IMR-90 (cell line): Measurements from ENCODE around the gene DGKZ. TPM values are rescaled to one million over a fixed set of nuclear protein-coding genes. Genes with fewer than 3 reads are reported as not detected.

Experiments used
- ATAC-seq: fragments of 200-7000 bp; cut with Tn5 transposase; 2 replicates; pipeline ENCODE4 v1.9.1; 2020; ENCODE audit warnings: low read depth, mild to moderate bottlenecking, moderate library complexity
- BruUV-seq: library from RNA; stranded (reverse); fragments of 400-500 nt; replicated peaks from 2 replicates; lab custom pipeline; 2021; lab: Mats Ljungman, UMichigan
- CTCF ChIA-PET: fragments of 300-600 bp; formaldehyde crosslinking; extraction: SDS; loops from one replicate; lab custom pipeline; 2021; ENCODE audit warnings: antibody characterized with exemption; lab: Yijun Ruan, JAX
- POLR2A ChIA-PET: fragments of 300-600 bp; sonication (Branson Sonifier 250); formaldehyde crosslinking; loops from one replicate; lab custom pipeline; 2022; ENCODE audit warnings: antibody characterized with exemption; ENCODE audit not compliant: unreplicated experiment; lab: Charles Lee
- DNase-seq: peaks from one replicate; pipeline ENCODE4 v3.0.0; 2013
- H2AFZ ChIP-seq: replicated peaks from 2 replicates; pipeline ENCODE3; 2013; ENCODE audit warnings: low read length, mild to moderate bottlenecking; ENCODE audit not compliant: poor library complexity
- H2AK5ac ChIP-seq: 2 replicates; pipeline ENCODE4 v1.6.1; 2013; ENCODE audit warnings: low read depth, low read length, inconsistent platforms
- H2AK9ac ChIP-seq: replicated peaks from 2 replicates; pipeline ENCODE3; 2013; ENCODE audit warnings: mild to moderate bottlenecking, low read depth, low read length, moderate library complexity; ENCODE audit not compliant: poor library complexity
- H2BK120ac ChIP-seq: 2 replicates; pipeline ENCODE4 v1.6.1; 2013; ENCODE audit warnings: low read depth, low read length, inconsistent platforms
- H2BK15ac ChIP-seq: 3 replicates; pipeline ENCODE4 v1.6.1; 2013; ENCODE audit warnings: low read depth, low read length, inconsistent platforms
- H2BK20ac ChIP-seq: 2 replicates; pipeline ENCODE4 v1.6.1; 2013; ENCODE audit warnings: low read depth, mild to moderate bottlenecking, inconsistent platforms, low read length, moderate library complexity
- H2BK5ac ChIP-seq: 2 replicates; pipeline ENCODE4 v1.6.1; 2013; ENCODE audit warnings: mild to moderate bottlenecking, low read depth, low read length, inconsistent platforms; ENCODE audit not compliant: poor library complexity, severe bottlenecking
- H3K14ac ChIP-seq: replicated peaks from 2 replicates; pipeline ENCODE4 v1.6.1; 2013; ENCODE audit warnings: low read depth, low read length, inconsistent platforms
- H3K18ac ChIP-seq: 2 replicates; pipeline ENCODE4 v1.6.1; 2013; ENCODE audit warnings: low read depth, low read length, control low read depth
- H3K23ac ChIP-seq: 2 replicates; pipeline ENCODE4 v1.6.1; 2013; ENCODE audit warnings: low read depth, low read length, inconsistent platforms
- H3K27ac ChIP-seq: 2 replicates; pipeline ENCODE4 v1.5.1; 2013; ENCODE audit warnings: mild to moderate bottlenecking, control low read depth, low read length; ENCODE audit not compliant: insufficient read depth
- H3K27me3 ChIP-seq: 2 replicates; pipeline ENCODE4 v1.6.1; 2013; ENCODE audit warnings: low read length; ENCODE audit not compliant: control insufficient read depth, insufficient read depth
- H3K36me3 ChIP-seq: 2 replicates; pipeline ENCODE4 v1.6.1; 2013; ENCODE audit warnings: low read length, mixed read lengths; ENCODE audit not compliant: control insufficient read depth, insufficient read depth
- H3K4ac ChIP-seq: 2 replicates; pipeline ENCODE4 v1.6.1; 2013; ENCODE audit warnings: low read depth, low read length, inconsistent platforms
- H3K4me1 ChIP-seq: 2 replicates; pipeline ENCODE4 v1.6.1; 2013; ENCODE audit warnings: low read length, mixed read lengths; ENCODE audit not compliant: control insufficient read depth, insufficient read depth
- H3K4me2 ChIP-seq: 2 replicates; pipeline ENCODE4 v1.6.1; 2013; ENCODE audit warnings: low read depth, mild to moderate bottlenecking, control low read depth, low read length, moderate library complexity
- H3K4me3 ChIP-seq: 2 replicates; pipeline ENCODE4 v1.5.1; 2013; ENCODE audit warnings: low read depth, mild to moderate bottlenecking, control low read depth, low read length, moderate library complexity; ENCODE audit not compliant: insufficient read depth
- H3K56ac ChIP-seq: 2 replicates; pipeline ENCODE4 v1.6.1; 2013; ENCODE audit warnings: low read length, inconsistent platforms; ENCODE audit not compliant: insufficient read depth; ENCODE audit errors: extremely low read depth
- H3K79me1 ChIP-seq, 2 experiments: 2 replicates each; pipeline ENCODE4 v1.6.1; 2013; ENCODE audit warnings: low read length in 2 of 2, inconsistent platforms in 1 of 2, low read depth in 1 of 2
- H3K9ac ChIP-seq: 2 replicates; pipeline ENCODE4 v1.6.1; 2013; ENCODE audit warnings: low read depth, low read length, control low read depth
- H3K9me1 ChIP-seq: 2 replicates; pipeline ENCODE4 v1.6.1; 2013; ENCODE audit warnings: low read length, inconsistent platforms; ENCODE audit not compliant: insufficient read depth
- H3K9me3 ChIP-seq: 2 replicates; pipeline ENCODE4 v1.6.1; 2013; ENCODE audit warnings: low read length; ENCODE audit not compliant: control insufficient read depth, insufficient read depth
- H4K20me1 ChIP-seq: 2 replicates; pipeline ENCODE4 v1.6.1; 2013; ENCODE audit warnings: low read length, inconsistent platforms; ENCODE audit not compliant: insufficient read depth
- H4K5ac ChIP-seq: 2 replicates; pipeline ENCODE4 v1.6.1; 2013; ENCODE audit warnings: mild to moderate bottlenecking, low read depth, low read length, control low read depth
- H4K8ac ChIP-seq, 2 experiments: 2 replicates each; pipeline ENCODE4 v1.6.1; 2013; ENCODE audit warnings: low read depth in 2 of 2, low read length in 2 of 2, control low read depth in 1 of 2, inconsistent platforms in 1 of 2
- H4K91ac ChIP-seq: 2 replicates; pipeline ENCODE4 v1.6.1; 2013; ENCODE audit warnings: low read depth, low read length, inconsistent platforms; ENCODE audit not compliant: insufficient read depth
- FOS ChIP-seq: fragments of 150-350 bp; IDR thresholded peaks from 2 replicates; pipeline ENCODE4 v1.6.1; 2016; ENCODE audit warnings: low read depth, low read length
- RFX5 ChIP-seq: IDR thresholded peaks from 2 replicates; pipeline ENCODE4 v1.8.0; 2012; ENCODE audit warnings: low read depth, mild to moderate bottlenecking, low read length, moderate library complexity
- WGBS, 2 experiments: methylation state at CpG; one replicate each; pipeline versions ENCODE4 v1.1.5 to v1.1.7; 2013; ENCODE audit warnings: missing lambda C conversion rate in 2 of 2; ENCODE audit not compliant: insufficient read length in 1 of 2; ENCODE audit errors: extremely low coverage in 2 of 2; 5-methylcytosine and 5-hydroxymethylcytosine counted together
- dilution Hi-C: fragments of 300-500 bp; cut with HindIII; formaldehyde crosslinking; loops from one replicate; pipeline ENCODE4 v1.14.3; 2018; ENCODE audit warnings: low sequenced_read_pairs; ENCODE audit not compliant: unreplicated experiment
- in situ Hi-C: fragments of 300-500 bp; cut with MboI; formaldehyde crosslinking; loops from 3 replicates; pipeline ENCODE4 v1.14.3; 2019; ENCODE audit warnings: low sequenced_read_pairs, inconsistent platforms, mixed read lengths
- intact Hi-C: fragments of 100-400 bp; cut with micrococcal nuclease; formaldehyde crosslinking; loops from 2 replicates; pipeline ENCODE4 v1.10.0; 2022
- polyA plus RNA-seq, 3 experiments: library from polyadenylated mRNA; depleted of rRNA; stranded (reverse); fragments of >200 nt; gene quantifications; 2 replicates each; pipeline ENCODE4 v1.2.3, GENCODE V29; 2012; ENCODE audit warnings: low replicate concordance in 1 of 3
- total RNA-seq: library from RNA; depleted of rRNA; stranded (reverse); fragments of >200 nt; gene quantifications from 2 replicates; pipeline ENCODE4 v1.2.3, GENCODE V29; 2012
- TF ChIP-seq, protein P1 (sequence below): fragments of 150-350 bp; IDR thresholded peaks from 2 replicates; pipeline ENCODE4 v1.6.1; 2017; ENCODE audit warnings: mild to moderate bottlenecking, antibody characterized with exemption, low read length, low read depth

The DGKZ gene
- total and polyA plus RNA-seq, 2 of the 4 experiments (the other 2 are of a cell fraction) = 46.8 to 62.0 TPM

DNA sequence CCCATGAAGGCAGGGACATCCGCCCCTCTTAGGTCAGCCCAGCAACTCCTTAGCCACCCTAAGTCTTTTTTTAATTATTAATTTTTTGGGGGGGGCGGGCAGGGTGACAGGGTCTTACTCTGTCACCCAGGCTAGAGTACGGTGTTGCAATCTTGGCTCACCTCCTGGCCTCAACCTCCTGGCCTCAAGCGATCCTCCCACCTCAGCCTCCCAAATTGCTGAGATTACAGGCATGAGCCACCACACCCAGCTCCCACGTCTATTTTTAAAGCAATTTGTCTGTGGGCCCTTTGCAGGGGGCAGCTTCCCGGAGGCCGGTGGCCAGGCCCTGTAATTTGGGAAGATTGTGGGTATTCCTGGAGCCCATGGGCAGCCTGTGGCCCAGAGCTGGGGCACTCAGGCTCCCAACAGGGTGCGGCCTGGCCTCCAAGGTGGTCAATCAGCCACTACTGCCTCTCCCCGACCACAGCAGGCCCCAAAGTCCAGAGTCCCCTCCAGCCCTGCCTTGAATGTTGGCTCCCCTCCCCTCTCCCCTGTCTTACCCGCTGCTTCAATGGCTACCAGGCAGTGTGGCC is 42.6 kb upstream of the DGKZ start:
- no peak overlapping the region for H3K9ac ChIP-seq
- TF ChIP-seq, protein P1, sequence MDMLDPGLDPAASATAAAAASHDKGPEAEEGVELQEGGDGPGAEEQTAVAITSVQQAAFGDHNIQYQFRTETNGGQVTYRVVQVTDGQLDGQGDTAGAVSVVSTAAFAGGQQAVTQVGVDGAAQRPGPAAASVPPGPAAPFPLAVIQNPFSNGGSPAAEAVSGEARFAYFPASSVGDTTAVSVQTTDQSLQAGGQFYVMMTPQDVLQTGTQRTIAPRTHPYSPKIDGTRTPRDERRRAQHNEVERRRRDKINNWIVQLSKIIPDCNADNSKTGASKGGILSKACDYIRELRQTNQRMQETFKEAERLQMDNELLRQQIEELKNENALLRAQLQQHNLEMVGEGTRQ = no peak
- TF ChIP-seq RFX5 (no peak), FOS (no peak)
- H2AK5ac ChIP-seq = peak overlapping the region; percentile 76; the same call in 1 of the 2 replicates
- peaks cover 57% of the 10 kb centered on the region for H3K36me3 ChIP-seq
- intact Hi-C loops (loop anchor here (5.0 kb wide), 2 partner anchors 182 to 337 kb away; partner anchors contain the start of gene PHF21A), dilution Hi-C loops (no loop called here), in situ Hi-C loops (loop anchor here (25.0 kb wide), 1 partner anchor 192 kb away; the partner anchor contains the start of gene PHF21A)
- ChIA-PET POLR2A (interaction anchor here (0.5 kb wide), 1 partner anchor 27 kb away, joined by 8 read pairs; no protein-coding TSS in a partner anchor), CTCF (no interaction called here)
- H3K79me1 ChIP-seq = peaks cover 22 to 83% of the 10 kb centered on the region in 2 experiments
- no peak overlapping the region for H2BK20ac ChIP-seq
- no peak overlapping the region for H3K4me2 ChIP-seq
- DNase-seq (no peak), ATAC-seq (no peak)
- H3K4me1 ChIP-seq = peaks cover 16% of the 10 kb centered on the region
- H3K4ac ChIP-seq = peak overlapping the region; percentile 55; the same call in 1 of the 2 replicates
- peak overlapping the region; percentile 46; the same call in 1 of the 2 replicates for H3K27ac ChIP-seq
- no TSS peak for BruUV-seq
- no peak overlapping the region for H3K56ac ChIP-seq
- no peak overlapping the region for H4K8ac ChIP-seq
- peak overlapping the region; percentile 38; the same call in 1 of the 3 replicates for H2BK15ac ChIP-seq
- H2BK5ac ChIP-seq = peak overlapping the region; percentile 61
- H2AK9ac ChIP-seq = no peak overlapping the region
- H3K18ac ChIP-seq = no peak overlapping the region
- H4K91ac ChIP-seq = no peak overlapping the region
- H3K4me3 ChIP-seq = no peak overlapping the region
- no peaks in the 10 kb centered on the region for H3K27me3 ChIP-seq
- no peak overlapping the region for H4K5ac ChIP-seq
- no peak overlapping the region for H3K14ac ChIP-seq
- WGBS, 2 experiments = 100% methylated on average over 3 of the region's 10 CpGs; no CpG with 5 or more reads in 1 of the 2 experiments
- no peak overlapping the region for H3K23ac ChIP-seq
- H2BK120ac ChIP-seq = no peak overlapping the region
- peaks cover 10% of the 10 kb centered on the region for H3K9me1 ChIP-seq
- H3K9me3 ChIP-seq = no peaks in the 10 kb centered on the region
- peaks cover 33% of the 10 kb centered on the region for H4K20me1 ChIP-seq
- no peak overlapping the region for H2AFZ ChIP-seq
